HepG2 (cell line): Measurements from ENCODE around the gene RFC1. TPM values are rescaled to one million over a fixed set of nuclear protein-coding genes. Genes with fewer than 3 reads are reported as not detected.

ENCODE experiments used
- CAMTA2 ChIP-seq: sonication (generic); formaldehyde crosslinking; IDR thresholded peaks from 2 replicates; pipeline ENCODE4 v1.4.0; 2020; ENCODE audit warnings: mild to moderate bottlenecking, missing genetic modification reagents, borderline replicate concordance
- CENPBD1 ChIP-seq: sonication (generic); formaldehyde crosslinking; IDR thresholded peaks from 2 replicates; pipeline ENCODE4 v1.8.0; 2022; ENCODE audit warnings: missing genetic modification reagents, low read depth, mild to moderate bottlenecking, borderline replicate concordance
- CHD4 ChIP-seq: fragments of 200-600 bp; sonication (generic); IDR thresholded peaks from 2 replicates; pipeline ENCODE4 v1.7.0; 2017; ENCODE audit warnings: mild to moderate bottlenecking, low read length, borderline replicate concordance
- CREB1 ChIP-seq, 2 experiments: fragments of 450-650 bp in 1 of 2; IDR thresholded peaks; 2 replicates each; pipeline ENCODE4 v1.6.1; 2016 to 2017; ENCODE audit warnings: control low read depth in 1 of 2, mild to moderate bottlenecking in 1 of 2, missing compliant biosample characterization in 1 of 2, missing genetic modification characterization in 1 of 2
- DZIP1 ChIP-seq: sonication (generic); formaldehyde crosslinking; IDR thresholded peaks from 2 replicates; pipeline ENCODE4 v1.5.0; 2020; ENCODE audit warnings: mild to moderate bottlenecking, missing genetic modification reagents
- E2F1 ChIP-seq: sonication (generic); formaldehyde crosslinking; IDR thresholded peaks from 2 replicates; pipeline ENCODE4 v1.5.0; 2020; ENCODE audit warnings: missing genetic modification reagents
- KLF9 ChIP-seq: IDR thresholded peaks from 2 replicates; pipeline ENCODE4 v1.6.1; 2016; ENCODE audit warnings: low read depth
- MXI1 ChIP-seq: IDR thresholded peaks from 3 replicates; pipeline ENCODE4 v1.6.1; 2012; ENCODE audit warnings: low read depth, low read length, inconsistent platforms, borderline replicate concordance
- NFKB2 ChIP-seq: sonication (generic); formaldehyde crosslinking; IDR thresholded peaks from 2 replicates; pipeline ENCODE4 v1.4.0; 2020; ENCODE audit warnings: missing genetic modification reagents, borderline replicate concordance
- NKX3-1 ChIP-seq: sonication (generic); formaldehyde crosslinking; IDR thresholded peaks from 2 replicates; pipeline ENCODE4 v1.5.0; 2020; ENCODE audit warnings: missing genetic modification reagents
- POGK ChIP-seq: sonication (generic); formaldehyde crosslinking; conservative IDR thresholded peaks from 2 replicates; pipeline ENCODE4 v1.8.0; 2022; ENCODE audit warnings: mild to moderate bottlenecking, moderate library complexity, missing genetic modification reagents
- RARA ChIP-seq: IDR thresholded peaks from 2 replicates; pipeline ENCODE4 v1.6.1; 2016; ENCODE audit warnings: missing genetic modification reagents, missing compliant biosample characterization
- SRF ChIP-seq: IDR thresholded peaks from 2 replicates; pipeline ENCODE4 v1.6.1; 2011; ENCODE audit warnings: mild to moderate bottlenecking, low read depth, low read length, moderate library complexity
- SRY ChIP-seq: sonication (generic); formaldehyde crosslinking; IDR thresholded peaks from 2 replicates; pipeline ENCODE4 v1.8.0; 2022; ENCODE audit warnings: mild to moderate bottlenecking, missing genetic modification reagents
- STAG1 ChIP-seq: sonication (generic); formaldehyde crosslinking; IDR thresholded peaks from 2 replicates; pipeline ENCODE4 v1.4.0; 2020; ENCODE audit warnings: missing genetic modification reagents
- STAT6 ChIP-seq: sonication (generic); formaldehyde crosslinking; IDR thresholded peaks from 2 replicates; pipeline ENCODE4 v1.4.0; 2020; ENCODE audit warnings: missing genetic modification reagents, mild to moderate bottlenecking, borderline replicate concordance
- TFDP1 ChIP-seq: IDR thresholded peaks from 2 replicates; pipeline ENCODE4 v1.6.1; 2016; ENCODE audit warnings: missing compliant biosample characterization, missing genetic modification reagents, borderline replicate concordance
- ZNF282 ChIP-seq: fragments of 450-650 bp; IDR thresholded peaks from 2 replicates; pipeline ENCODE4 v1.6.1; 2018; ENCODE audit not compliant: partially characterized antibody
- ZNF569 ChIP-seq: sonication (generic); formaldehyde crosslinking; IDR thresholded peaks from 2 replicates; pipeline ENCODE4 v1.5.0; 2020; ENCODE audit warnings: mild to moderate bottlenecking, missing genetic modification reagents, moderate library complexity, borderline replicate concordance
- ZNF790 ChIP-seq: sonication (generic); formaldehyde crosslinking; IDR thresholded peaks from 2 replicates; pipeline ENCODE4 v1.8.0; 2022; ENCODE audit warnings: missing genetic modification reagents, mild to moderate bottlenecking, borderline replicate concordance
- polyA plus RNA-seq, 8 experiments: library from polyadenylated mRNA; depleted of rRNA in 3 of 8; stranded (reverse) in 7 of 8; unstranded in 1 of 8; fragments of >200 nt; fragmentation: Illumina TruSeq in 4 of 8; extraction: Trizol in 4 of 8; gene quantifications; 2 replicates each; pipeline versions ENCODE4 v1.2.1 to v1.2.3, GENCODE V29; 2011 to 2016; ENCODE audit warnings: low read depth in 4 of 8, missing spikeins in 1 of 8, mixed read lengths in 1 of 8; ENCODE audit not compliant: insufficient read depth in 1 of 8
- total RNA-seq, 5 experiments: library from RNA; depleted of rRNA; stranded (reverse); fragments of >200 nt; fragmentation: Illumina TruSeq; extraction: Trizol; gene quantifications; 2 replicates each; pipeline ENCODE4 v1.2.3, GENCODE V29; 2016; ENCODE audit warnings: low read depth in 1 of 5

Gene RFC1
- total and polyA plus RNA-seq, 2 of the 13 experiments (the other 11 are each of a cell fraction or from before 2014, with no cell fraction given), result 15.9 to 78.8 TPM

GRCh38 chr4:39367166-39367565, 1.0 kb upstream of the RFC1 start (continued):
- no peak for TF ChIP-seq ZNF569
- peak; percentile 8; the same call in 1 of the 2 replicates for TF ChIP-seq RARA (CRISPR knock-in tag)
- no peak for TF ChIP-seq ZNF282
- no peak for TF ChIP-seq SRY (CRISPR knock-in tag)
- TF ChIP-seq CHD4, result no peak
- TF ChIP-seq TFDP1 (CRISPR knock-in tag), result no peak
- TF ChIP-seq ZNF790 (CRISPR knock-in tag), result no peak
- 0 out of 2 replicates have a peak, but pooled peaks have one; percentile 9 for TF ChIP-seq KLF9 (CRISPR knock-in tag)
- TF ChIP-seq NKX3-1, result no peak
- TF ChIP-seq E2F1 (CRISPR knock-in tag), result no peak
- peak; percentile 28; the same call in 1 of the 2 replicates for TF ChIP-seq STAG1 (CRISPR knock-in tag)
- TF ChIP-seq DZIP1 (CRISPR knock-in tag), result no peak
- no peak for TF ChIP-seq POGK
- no peak for TF ChIP-seq CREB1 (IDR thresholded peaks at IDR 0.05)
- TF ChIP-seq CREB1 (CRISPR knock-in tag; IDR thresholded peaks at IDR 0.05), result peak; percentile 35; the same call in 1 of the 2 replicates
- no peak for TF ChIP-seq NFKB2 (CRISPR knock-in tag)
- no peak for TF ChIP-seq STAT6 (CRISPR knock-in tag)
- no peak for TF ChIP-seq CAMTA2 (CRISPR knock-in tag)
- TF ChIP-seq MXI1, result no peak; the same call in 2 of the 3 replicates
- no peak for TF ChIP-seq CENPBD1 (CRISPR knock-in tag)
- no peak for TF ChIP-seq SRF
